ENCODE measurements around the gene PIK3R4.

GRCh38 chr3:130748981-130749380 lies 2.4 kb upstream of the PIK3R4 start:
- TF ChIP-seq CTCF (IDR thresholded peaks at IDR 0.05) (no peak), POLR2A (IDR thresholded peaks at IDR 0.05) (no peak)

All from lower leg skin (tissue), 3 donors.